HG02981 (cell line): ENCODE measurements around the gene SEMA5A.

Source experiments
- ATAC-seq: cut with Tn5 transposase; IDR thresholded peaks from one replicate; pipeline ENCODE4 v1.9.1; 2021; ENCODE audit warnings: mild to moderate bottlenecking, moderate library complexity; ENCODE audit not compliant: unreplicated experiment

Gene SEMA5A, protein sequence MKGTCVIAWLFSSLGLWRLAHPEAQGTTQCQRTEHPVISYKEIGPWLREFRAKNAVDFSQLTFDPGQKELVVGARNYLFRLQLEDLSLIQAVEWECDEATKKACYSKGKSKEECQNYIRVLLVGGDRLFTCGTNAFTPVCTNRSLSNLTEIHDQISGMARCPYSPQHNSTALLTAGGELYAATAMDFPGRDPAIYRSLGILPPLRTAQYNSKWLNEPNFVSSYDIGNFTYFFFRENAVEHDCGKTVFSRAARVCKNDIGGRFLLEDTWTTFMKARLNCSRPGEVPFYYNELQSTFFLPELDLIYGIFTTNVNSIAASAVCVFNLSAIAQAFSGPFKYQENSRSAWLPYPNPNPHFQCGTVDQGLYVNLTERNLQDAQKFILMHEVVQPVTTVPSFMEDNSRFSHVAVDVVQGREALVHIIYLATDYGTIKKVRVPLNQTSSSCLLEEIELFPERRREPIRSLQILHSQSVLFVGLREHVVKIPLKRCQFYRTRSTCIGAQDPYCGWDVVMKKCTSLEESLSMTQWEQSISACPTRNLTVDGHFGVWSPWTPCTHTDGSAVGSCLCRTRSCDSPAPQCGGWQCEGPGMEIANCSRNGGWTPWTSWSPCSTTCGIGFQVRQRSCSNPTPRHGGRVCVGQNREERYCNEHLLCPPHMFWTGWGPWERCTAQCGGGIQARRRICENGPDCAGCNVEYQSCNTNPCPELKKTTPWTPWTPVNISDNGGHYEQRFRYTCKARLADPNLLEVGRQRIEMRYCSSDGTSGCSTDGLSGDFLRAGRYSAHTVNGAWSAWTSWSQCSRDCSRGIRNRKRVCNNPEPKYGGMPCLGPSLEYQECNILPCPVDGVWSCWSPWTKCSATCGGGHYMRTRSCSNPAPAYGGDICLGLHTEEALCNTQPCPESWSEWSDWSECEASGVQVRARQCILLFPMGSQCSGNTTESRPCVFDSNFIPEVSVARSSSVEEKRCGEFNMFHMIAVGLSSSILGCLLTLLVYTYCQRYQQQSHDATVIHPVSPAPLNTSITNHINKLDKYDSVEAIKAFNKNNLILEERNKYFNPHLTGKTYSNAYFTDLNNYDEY

DNA sequence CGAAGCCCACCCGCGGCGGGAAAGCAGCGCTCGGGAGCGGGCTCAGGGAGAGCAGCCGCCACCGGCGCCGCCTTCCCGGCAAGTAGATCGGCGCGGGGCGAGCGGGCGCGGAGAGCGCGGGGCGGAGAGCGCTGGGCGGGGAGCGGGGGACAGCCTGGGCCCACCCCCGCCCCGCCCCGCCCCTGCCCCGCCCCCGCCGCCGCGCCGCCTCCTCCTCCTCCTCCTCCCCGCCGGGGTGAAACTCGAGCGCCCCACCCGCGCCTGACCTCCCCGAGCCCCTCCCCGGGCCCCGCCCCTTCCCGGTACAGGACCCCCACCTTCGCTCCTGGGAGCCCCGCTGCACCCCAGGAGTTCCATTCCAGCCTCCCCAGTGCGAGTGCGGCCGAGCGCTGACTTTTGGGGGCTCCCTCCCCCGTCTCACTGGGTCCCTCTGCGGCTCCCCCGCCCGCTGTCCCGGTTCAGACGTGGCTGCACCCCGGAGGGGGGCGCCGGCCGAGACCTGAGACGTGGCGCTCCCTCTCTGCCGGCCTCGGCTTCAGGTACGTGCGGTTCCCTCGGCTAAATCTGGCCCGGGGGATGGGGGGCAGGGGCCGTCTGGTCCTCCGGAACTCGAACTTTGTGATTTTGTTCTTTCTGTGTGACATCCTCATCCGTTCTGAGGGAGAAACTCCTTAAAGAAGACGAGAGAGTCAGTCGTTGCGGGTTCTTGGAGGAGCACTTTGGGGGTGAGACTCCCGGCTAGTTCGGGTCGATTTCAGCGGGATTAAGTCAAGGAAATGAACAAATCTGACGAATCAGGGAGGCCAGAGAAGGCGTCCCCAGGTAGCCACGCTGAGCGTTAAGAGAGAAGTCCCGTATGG, at the start of gene SEMA5A:
Gene SEMA5A (minus strand): TSS at position 84 of the 860 bp plus-strand sequence. CDS start 166,129 bp downstream, outside the sequence.
- ATAC-seq, result peak; percentile 44

DNA sequence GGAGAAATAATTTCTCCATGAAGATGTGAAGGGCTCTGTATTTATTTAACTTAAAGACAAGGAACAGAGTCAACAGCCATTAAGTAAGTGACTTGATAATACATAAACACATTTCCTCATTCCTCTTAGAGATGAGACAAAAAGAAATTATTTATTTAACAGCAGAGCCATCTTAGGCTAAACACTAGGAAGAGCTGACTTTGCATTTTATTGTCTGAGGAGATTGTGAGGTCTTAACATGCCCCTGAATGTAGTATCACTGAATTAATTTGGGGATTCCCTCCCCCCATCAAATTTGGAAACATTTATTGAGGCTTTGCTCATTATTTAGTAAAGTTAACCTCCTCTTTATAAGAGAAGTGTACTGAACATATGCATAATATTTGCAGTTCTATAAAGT, 49.0 kb upstream of the SEMA5A start:
- ATAC-seq, result no peak

DNA sequence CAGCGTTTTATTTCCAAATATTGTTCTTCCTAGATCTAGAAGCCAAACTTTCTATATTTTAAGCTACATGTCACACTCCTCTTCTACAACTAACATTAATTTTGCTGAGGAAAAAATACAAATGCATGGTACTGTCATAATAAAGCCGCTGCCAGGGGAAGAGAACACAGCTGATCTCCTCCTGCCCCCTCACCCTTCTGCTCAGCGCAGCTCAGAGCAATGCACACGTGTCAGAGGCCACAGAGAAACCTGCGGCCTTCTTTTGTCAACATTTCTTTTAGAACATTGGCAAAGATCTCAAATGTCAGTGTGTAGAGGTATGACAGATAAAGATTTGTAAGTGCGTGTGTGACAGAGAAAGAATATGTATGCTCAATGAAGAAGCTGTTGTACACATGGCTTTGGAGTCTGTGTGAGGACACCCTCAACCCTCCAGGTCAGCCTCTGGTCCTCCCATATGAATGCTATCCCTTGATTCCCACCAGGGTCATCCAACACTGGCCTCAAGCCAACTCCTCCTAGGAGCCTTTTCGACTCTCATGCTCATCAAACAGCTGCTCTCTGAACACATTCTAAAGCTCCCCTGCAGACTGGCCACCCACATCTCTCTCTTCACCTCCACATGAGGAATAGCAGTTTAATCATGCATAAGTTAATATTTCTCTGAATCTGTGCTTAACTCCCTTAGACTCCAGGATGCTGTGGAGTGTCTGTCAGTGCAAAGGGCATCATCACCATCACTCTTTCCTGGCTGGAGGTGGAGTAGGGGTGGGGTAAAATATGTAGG, 43.4 kb upstream of the SEMA5A start:
- ATAC-seq, result no peak

DNA sequence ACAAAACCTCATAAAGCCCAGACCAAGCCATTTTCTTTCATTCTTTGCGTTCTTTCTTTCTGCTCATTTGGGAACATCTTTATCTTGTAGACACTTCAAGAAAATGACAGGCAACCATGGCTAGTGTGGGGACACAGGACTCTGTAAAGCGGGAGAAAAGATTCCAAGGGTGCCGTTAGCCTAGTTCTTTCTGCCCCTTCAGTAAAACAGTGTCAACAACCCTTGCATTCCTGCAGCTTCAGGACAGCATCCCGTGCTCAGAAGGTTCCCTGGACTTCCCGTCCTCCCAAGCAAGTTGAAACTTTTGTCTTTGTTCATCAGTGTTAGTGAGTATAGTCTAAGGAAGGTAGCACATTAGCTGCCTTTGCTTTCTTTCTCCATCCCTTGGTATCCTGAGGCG, 42.4 kb upstream of the SEMA5A start:
- ATAC-seq, result no peak

DNA sequence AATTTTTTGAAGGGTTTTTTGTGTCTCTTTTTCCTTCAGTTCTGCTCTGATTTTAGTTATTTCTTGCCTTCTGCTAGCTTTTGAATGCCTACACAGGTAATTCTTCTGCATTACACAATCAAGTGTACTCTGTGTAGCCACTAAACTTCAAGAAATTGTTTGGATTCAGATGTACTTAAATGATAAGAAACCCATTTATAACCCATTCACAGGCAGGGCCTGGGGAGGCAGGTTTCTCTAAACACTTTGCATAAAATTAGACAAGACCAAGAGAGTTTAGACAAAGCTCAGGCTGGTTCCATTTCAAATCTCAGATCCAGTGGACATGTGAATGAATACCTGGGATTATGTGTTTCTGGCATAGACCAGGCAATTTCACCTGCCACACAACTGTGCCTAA, 41.3 kb upstream of the SEMA5A start:
- no peak for ATAC-seq

DNA sequence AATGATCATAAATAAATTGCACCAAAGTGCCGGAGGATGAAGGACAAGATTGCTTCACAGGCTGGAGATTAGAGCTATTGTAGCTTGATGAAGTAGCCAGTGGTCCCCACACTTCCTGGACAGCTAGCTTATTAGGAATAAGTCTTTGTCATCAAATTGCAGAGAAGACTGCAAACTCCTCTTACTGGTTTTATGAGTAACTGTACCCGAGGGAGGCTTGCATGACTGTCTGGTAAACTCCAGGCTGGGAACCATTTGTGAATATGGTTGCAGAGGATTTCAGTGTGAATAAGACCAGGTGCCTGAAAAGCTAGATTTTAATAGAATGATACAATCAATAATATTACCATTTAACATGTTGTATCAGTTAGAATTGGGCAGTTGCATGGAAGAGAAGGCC, 36.5 kb upstream of the SEMA5A start:
- ATAC-seq, result no peak

DNA sequence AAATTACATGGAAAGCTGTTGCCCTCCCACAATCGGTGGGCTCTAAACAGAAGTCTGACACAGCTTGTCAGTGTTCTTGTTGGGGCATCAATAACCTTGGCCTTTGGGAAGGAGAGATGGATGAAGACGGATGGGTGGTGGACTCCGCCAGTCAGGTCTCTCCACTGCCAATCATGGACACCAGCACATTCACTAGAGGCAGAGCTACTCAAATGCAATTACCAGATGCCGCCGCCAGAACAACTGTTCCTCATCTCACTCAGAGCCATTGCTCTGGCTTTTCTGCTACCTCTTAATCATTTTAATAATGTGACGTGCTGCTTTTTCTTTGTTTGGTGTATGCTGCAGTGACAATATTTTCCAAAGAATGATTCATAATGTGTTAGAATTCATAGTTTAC, 27.9 kb upstream of the SEMA5A start:
- ATAC-seq, result no peak

DNA sequence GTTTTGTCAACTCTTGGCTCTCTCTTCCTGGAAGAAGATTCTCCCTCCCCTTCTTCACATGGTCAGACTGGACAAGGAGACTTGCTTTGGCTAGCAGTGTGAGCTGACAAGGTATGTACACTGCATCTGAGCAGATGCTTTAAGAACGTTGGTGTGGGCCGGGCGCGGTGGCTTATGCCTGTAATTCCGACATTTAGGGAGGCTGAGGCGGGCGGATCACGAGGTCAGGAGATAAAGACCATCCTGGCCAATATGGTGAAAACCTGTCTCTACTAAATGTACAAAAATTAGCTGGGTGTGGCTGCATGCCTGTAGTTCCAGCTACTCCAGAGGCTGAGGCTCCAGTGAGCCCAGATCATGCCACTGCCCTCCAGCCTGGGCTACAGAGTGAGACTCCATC, 26.4 kb upstream of the SEMA5A start:
- no peak for ATAC-seq

DNA sequence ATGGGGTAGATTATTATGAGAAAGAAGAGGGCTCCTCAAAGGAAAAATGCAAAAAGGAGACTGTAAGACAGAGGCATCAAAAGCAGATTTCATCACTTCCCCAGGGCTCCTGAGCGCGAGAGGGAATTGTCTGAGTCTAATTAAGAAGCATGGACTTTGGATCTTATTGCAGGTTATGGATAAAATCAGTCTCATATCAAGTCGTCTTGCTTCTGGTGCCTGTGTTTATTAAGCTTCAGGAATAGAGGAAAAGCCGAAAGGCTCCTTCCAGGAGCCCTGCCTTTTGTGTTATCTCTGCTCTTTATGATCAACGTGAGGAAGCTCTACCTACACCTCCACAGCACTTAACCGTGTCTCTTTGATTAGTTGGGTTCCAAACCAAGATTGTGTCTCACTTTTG, 25.0 kb upstream of the SEMA5A start:
- no peak for ATAC-seq

DNA sequence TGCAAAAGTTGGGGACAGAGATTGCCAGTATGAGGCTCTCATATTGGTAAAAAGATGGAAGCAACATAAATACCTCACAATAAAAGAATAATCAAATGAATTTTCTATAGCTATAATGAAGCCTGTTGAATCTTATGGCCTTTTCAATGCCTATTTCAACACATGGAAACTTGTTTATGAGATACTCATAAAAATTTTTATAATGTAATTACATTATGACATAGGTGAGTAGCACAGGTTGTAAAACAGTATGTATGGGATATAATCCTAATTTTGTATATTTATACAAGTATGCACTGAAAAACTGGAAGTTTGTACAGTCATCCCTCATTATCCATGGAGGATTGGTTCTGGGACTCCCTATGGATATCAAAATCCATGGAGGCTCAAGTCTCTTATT, 21.2 kb upstream of the SEMA5A start:
- no peak for ATAC-seq

DNA sequence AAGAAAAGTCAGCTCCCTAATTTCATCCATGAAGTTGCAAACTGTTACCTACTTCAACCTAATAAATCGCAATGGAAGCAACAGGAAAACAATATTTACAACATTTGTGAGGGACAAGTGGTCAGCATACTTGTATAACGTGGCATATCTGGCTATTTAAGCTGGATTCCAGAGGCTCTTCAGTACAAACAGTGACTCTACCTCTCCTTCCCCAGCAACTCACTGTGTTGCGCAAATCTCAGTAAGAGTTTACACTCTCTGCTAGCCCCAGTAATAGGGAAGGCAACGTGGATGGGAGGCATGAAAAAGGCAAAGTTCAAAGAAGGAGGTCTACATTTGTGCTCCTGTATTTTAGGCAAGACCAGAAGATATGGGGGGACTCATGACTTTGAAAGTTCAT, 18.9 kb upstream of the SEMA5A start:
- ATAC-seq, result no peak

DNA sequence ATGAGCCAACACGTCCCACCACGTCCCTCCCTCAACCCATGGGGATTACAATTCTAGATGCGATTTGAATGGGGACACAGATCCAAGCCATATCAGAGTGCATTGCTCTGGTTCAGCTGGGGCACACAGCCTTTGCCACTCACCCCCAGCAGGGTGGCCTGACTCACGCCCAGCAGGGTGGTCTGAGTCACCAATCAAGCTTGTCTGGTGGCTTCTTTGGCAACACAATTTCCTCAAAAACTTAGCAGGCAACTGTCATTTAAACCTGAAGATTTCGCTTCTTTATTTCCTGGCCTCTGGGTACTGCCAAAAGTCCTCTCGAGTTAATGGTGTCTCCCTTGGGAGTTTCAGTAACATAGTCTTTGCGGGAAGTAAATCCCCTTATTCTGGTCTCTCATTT, 16.3 kb upstream of the SEMA5A start:
- no peak for ATAC-seq

DNA sequence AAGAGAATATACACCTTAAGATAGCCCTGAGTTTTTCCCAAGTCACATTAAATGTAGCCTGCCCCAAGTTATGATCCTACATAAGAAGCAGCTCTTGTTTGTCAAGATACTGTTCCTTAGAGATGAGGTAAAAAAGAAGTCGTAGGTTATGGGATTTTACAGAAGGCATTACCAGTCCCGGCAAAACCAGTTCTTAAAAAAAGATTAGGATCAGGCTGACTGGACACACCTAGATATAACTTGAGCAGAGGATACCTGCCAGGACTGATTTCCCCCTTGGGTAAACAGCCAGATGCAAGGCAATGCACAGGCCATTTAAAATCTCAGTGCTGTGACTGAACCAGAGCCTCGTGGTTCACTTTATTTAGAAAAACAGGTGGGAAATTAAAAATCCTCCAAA, 14.1 kb upstream of the SEMA5A start:
- ATAC-seq, result no peak

DNA sequence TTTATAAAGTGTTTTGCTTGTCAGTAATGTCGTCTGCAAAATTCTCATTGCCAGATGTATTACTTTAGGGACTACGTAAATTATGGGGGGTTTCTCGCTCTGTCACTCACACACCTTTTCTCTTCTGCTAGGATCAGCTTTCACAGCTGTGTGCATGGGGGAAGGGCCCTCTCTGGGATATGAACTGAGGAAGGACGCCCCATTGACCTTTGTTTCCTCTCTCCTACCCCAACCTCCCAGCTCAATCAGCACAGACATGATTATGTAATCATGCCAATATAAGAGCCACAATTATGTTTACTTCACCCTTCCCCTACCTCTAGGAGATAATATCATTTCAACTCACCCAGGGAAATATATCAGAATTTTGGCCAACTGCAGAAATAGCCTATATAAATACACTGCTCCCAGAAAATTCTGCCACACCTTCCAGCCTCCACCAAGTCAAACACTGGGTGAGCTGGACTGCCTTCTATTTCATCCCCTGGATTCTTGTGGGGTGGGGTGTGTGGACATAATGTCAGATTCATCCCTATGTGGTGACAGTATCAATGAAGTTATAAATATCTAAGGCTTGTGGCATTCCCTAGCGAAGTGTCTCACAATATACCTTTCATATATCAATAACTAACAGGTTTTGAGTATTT, 12.6 kb upstream of the SEMA5A start:
- ATAC-seq, result no peak

DNA sequence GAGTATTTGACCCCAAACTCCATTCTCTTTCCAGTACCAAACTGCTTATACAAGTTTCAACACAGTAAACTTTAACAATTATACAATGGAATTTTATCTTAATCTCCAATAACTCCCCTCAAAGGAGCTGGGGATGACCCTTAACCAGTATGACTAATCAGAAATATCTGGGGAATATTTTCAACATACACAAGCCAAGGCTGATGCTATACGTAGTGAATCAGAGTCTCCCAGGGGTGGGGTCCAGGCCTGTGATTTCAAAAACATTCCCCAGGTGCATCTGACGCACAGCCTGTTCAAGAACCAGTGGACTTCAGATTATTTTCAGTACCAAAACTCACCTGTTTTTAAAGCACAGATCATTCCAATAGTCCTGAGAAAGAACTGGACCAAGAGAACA, 11.8 kb upstream of the SEMA5A start:
- ATAC-seq, result no peak

DNA sequence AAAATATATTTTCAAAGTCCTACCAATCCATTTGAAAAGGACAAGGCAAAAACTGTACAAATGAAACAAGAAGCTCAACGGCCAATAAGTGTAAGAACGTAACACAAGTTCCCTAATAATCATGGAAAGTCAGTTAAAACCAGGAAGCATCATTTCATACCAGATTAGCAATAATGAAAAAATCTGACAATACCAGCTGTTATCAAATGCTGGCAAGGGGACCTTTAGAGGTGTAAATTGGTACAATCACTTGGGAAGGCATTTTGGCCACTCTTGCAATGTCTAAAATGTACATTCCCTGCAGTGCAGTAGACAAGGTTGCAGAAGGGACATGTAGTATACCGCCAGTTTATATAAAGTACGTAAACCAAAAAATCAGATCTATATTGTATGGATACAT, 10.1 kb upstream of the SEMA5A start:
- ATAC-seq, result no peak

DNA sequence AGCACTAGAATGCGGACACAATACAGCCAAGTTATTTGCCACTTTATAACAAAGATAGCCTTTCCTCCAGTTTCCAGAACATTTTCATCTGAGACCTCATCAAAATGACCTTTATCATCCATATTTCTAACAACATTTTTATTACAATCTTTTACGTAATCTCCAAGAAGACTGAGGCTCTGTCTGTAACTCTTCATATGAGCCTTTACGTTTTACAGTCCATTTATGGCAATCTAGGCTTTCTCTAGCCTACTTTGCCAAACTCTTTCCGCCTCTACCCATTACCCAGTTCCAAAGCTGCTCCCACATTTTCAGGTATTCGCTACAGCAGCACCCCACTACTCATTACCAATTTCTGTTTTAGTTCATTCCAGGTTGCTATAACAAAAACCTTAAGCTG, 8.2 kb upstream of the SEMA5A start:
- ATAC-seq, result no peak

DNA sequence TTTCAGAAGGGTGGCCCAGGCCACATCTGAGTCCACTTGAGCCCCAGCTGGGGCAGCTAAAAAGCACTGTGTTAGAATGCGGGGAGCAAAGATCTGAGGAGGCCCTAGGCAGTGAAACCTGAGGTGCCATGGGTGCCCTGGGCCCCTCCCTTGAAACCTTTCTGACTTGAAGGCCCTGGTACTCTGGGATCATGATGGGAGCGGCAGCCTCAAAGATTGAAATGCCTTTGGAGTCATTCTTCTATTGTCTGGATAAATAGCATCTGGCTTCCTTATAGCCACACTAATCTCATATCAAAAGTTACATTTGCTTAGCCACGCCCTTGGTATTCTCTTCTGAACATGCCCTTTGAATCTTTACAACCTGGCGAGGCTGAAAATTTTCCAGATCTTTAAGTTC, 7.7 kb upstream of the SEMA5A start:
- ATAC-seq, result no peak
